ENCODE results near the gene NFYC. TPM values are rescaled to one million over a fixed set of nuclear protein-coding genes. Genes with fewer than 3 reads are reported as not detected.

NFYC gene
- total and polyA plus RNA-seq, 2 experiments from 2014 or later = 36.2 to 42.7 TPM

- Histone ChIP-seq H3K9me2 (ENCODE audit: insufficient read depth) (no peaks in the 10 kb centered on the region), H3K79me2 (replicated peaks; ENCODE audit: insufficient read depth) (no peaks in the 10 kb centered on the region), H3F3A (replicated peaks; ENCODE audit: low read depth) (no peaks in the 10 kb centered on the region), H3K27ac (ENCODE audit: low read depth) (no peak overlapping the region), H3K27me3 (ENCODE audit: insufficient read depth) (peaks cover 28% of the 10 kb centered on the region), H3K36me3 (ENCODE audit: insufficient read depth) (no peaks in the 10 kb centered on the region), H3K4me2 (no peak overlapping the region), H4K20me1 (replicated peaks; ENCODE audit: insufficient read depth) (no peaks in the 10 kb centered on the region), H2AFZ (no peak overlapping the region), H3K4me3 (no peak overlapping the region), H3K4me1 (ENCODE audit: insufficient read depth) (peaks cover 4% of the 10 kb centered on the region; the same call in 1 of the 2 replicates)
- H3K9me3 Mint-ChIP-seq = peaks cover 2% of the 10 kb centered on the region; the same call in 1 of the 3 replicates
- ATAC-seq = no peak
- TF ChIP-seq EZH2phosphoT487 (IDR thresholded peaks at IDR 0.05; ENCODE audit: unreplicated experiment) (no peak), POLR2AphosphoS5 (IDR thresholded peaks at IDR 0.05; ENCODE audit: low read depth) (no peak)
- DNase-seq (ENCODE audit: low spot score) = no peak
- H3K4me1 Mint-ChIP-seq = peaks cover 29% of the 10 kb centered on the region
- H3K27ac Mint-ChIP-seq = no peak overlapping the region
- H3K27me3 Mint-ChIP-seq (ENCODE audit: insufficient read depth, low read depth, poor library complexity) = peaks cover 21% of the 10 kb centered on the region
- no peaks in the 10 kb centered on the region for H3K36me3 Mint-ChIP-seq (ENCODE audit: low read depth)
- no peak overlapping the region for H3K4me3 Mint-ChIP-seq
Measured at GRCh38 chr1:40787737-40788560, 96.4 kb downstream of the NFYC start.

GRCh38 chr1:40788561-40789341 lies 97.2 kb downstream of the NFYC start:
- Histone ChIP-seq H3K27ac (ENCODE audit: low read depth) (no peak overlapping the region), H2AFZ (no peak overlapping the region), H3K4me3 (no peak overlapping the region), H3K79me2 (replicated peaks; ENCODE audit: insufficient read depth) (no peaks in the 10 kb centered on the region), H3K9me2 (ENCODE audit: insufficient read depth) (no peaks in the 10 kb centered on the region), H3K36me3 (ENCODE audit: insufficient read depth) (no peaks in the 10 kb centered on the region), H3K4me2 (no peak overlapping the region), H3K4me1 (ENCODE audit: insufficient read depth) (peaks cover 4% of the 10 kb centered on the region; the same call in 1 of the 2 replicates), H4K20me1 (replicated peaks; ENCODE audit: insufficient read depth) (no peaks in the 10 kb centered on the region), H3F3A (replicated peaks; ENCODE audit: low read depth) (no peaks in the 10 kb centered on the region), H3K27me3 (ENCODE audit: insufficient read depth) (peaks cover 23% of the 10 kb centered on the region)
- Mint-ChIP-seq H3K27me3 (ENCODE audit: insufficient read depth, low read depth, poor library complexity) (peaks cover 16% of the 10 kb centered on the region), H3K27ac (no peak overlapping the region), H3K4me3 (no peak overlapping the region), H3K4me1 (peaks cover 30% of the 10 kb centered on the region), H3K9me3 (no peaks in the 10 kb centered on the region; the same call in 2 of the 3 replicates), H3K36me3 (ENCODE audit: low read depth) (no peaks in the 10 kb centered on the region; the same call in 2 of the 3 replicates)
- ATAC-seq (no peak), DNase-seq (ENCODE audit: low spot score) (no peak)
- TF ChIP-seq STAT1 (IDR thresholded peaks at IDR 0.05; ENCODE audit: unreplicated experiment) (no peak), NANOG (IDR thresholded peaks at IDR 0.05; ENCODE audit: borderline replicate concordance) (no peak), CTCF (conservative IDR thresholded peaks at IDR 0.05; ENCODE audit: low read depth in 2 of 2) (no peak), EZH2 (IDR thresholded peaks at IDR 0.05; ENCODE audit: low read depth, unreplicated experiment) (no peak), EZH2phosphoT487 (IDR thresholded peaks at IDR 0.05; ENCODE audit: unreplicated experiment) (no peak), ZNF331 (CRISPR knock-in tag; IDR thresholded peaks at IDR 0.05; ENCODE audit: low read depth) (no peak), POLR2AphosphoS5 (IDR thresholded peaks at IDR 0.05; ENCODE audit: low read depth) (no peak), CREB1 (CRISPR knock-in tag; IDR thresholded peaks at IDR 0.05; ENCODE audit: low read depth) (no peak), ZNF114 (CRISPR knock-in tag; IDR thresholded peaks at IDR 0.05) (no peak), ZNF462 (CRISPR knock-in tag; IDR thresholded peaks at IDR 0.05) (no peak), JUNB (IDR thresholded peaks at IDR 0.05; ENCODE audit: unreplicated experiment) (no peak)

All from GM23338 (cell line).